AG04449 (cell line): Measurements from ENCODE around the gene RNPEP.

ENCODE experiments used
- CTCF ChIA-PET: fragments of 350-600 bp; formaldehyde crosslinking; extraction: SDS; loops from one replicate; lab custom pipeline; 2021; ENCODE audit warnings: antibody characterized with exemption; lab: Yijun Ruan, JAX
- POLR2A ChIA-PET: fragments of 400-600, 350-600 bp; formaldehyde crosslinking; extraction: SDS; loops from one replicate; lab custom pipeline; 2020; ENCODE audit warnings: antibody characterized with exemption, inconsistent platforms; lab: Yijun Ruan, JAX
- DNase-seq: peaks from one replicate; pipeline ENCODE4 v3.0.0-alpha.2; 2010; ENCODE audit warnings: low read depth, low spot score
- H3K4me3 ChIP-seq: 2 replicates; pipeline ENCODE4 v1.5.1; 2011; ENCODE audit warnings: low read depth, mild to moderate bottlenecking, control low read depth, low read length
- TF ChIP-seq, protein P1 (sequence below): IDR thresholded peaks from one replicate; pipeline ENCODE4 v1.5.1; 2011; ENCODE audit warnings: mild to moderate bottlenecking, moderate library complexity, low read length, control low read depth, inconsistent platforms; ENCODE audit not compliant: insufficient read depth; ENCODE audit errors: missing control alignments

The RNPEP gene

GRCh38 chr1:202014060-202014459 lies 31.6 kb downstream of the RNPEP start:
- CTCF ChIA-PET: interaction anchor here (1.0 to 24.4 kb wide), 6 partner anchors 11 to 141 kb away, joined by 3 to 956 read pairs (median 81); partner anchors contain the start of gene GPR37L1
- no peak overlapping the region for H3K4me3 ChIP-seq
- no peak for DNase-seq
- POLR2A ChIA-PET: no interaction called here
- TF ChIP-seq, protein P1, sequence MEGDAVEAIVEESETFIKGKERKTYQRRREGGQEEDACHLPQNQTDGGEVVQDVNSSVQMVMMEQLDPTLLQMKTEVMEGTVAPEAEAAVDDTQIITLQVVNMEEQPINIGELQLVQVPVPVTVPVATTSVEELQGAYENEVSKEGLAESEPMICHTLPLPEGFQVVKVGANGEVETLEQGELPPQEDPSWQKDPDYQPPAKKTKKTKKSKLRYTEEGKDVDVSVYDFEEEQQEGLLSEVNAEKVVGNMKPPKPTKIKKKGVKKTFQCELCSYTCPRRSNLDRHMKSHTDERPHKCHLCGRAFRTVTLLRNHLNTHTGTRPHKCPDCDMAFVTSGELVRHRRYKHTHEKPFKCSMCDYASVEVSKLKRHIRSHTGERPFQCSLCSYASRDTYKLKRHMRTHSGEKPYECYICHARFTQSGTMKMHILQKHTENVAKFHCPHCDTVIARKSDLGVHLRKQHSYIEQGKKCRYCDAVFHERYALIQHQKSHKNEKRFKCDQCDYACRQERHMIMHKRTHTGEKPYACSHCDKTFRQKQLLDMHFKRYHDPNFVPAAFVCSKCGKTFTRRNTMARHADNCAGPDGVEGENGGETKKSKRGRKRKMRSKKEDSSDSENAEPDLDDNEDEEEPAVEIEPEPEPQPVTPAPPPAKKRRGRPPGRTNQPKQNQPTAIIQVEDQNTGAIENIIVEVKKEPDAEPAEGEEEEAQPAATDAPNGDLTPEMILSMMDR: no peak

DNA sequence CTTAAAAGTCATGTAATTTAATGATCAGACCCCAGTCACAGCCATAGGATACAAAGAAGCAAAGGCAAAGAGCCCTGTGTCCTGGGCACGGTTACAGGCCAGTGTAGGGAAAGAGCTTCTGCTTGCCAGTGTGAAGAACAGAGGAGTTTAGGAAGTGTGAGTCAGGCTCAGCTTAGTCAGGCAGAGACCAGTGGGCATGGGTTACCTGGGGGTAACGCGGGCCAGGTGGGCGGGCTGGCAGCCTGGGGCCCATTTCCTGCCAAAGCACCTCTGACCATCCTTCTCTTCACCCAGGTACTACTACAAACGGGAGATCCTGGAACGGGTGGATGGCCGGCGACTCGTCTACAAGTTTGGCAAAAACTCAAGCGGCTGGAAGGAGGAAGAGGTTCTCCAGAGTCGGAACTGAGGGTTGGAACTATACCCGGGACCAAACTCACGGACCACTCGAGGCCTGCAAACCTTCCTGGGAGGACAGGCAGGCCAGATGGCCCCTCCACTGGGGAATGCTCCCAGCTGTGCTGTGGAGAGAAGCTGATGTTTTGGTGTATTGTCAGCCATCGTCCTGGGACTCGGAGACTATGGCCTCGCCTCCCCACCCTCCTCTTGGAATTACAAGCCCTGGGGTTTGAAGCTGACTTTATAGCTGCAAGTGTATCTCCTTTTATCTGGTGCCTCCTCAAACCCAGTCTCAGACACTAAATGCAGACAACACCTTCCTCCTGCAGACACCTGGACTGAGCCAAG lies 32.6 kb downstream of the RNPEP start:
- H3K4me3 ChIP-seq: no peak overlapping the region
- no peak for DNase-seq
- TF ChIP-seq, protein P1: no peak
- ChIA-PET POLR2A (interaction anchor here (0.9 kb wide), 1 partner anchor 20 kb away, joined by 3 read pairs; no protein-coding TSS in a partner anchor), CTCF (interaction anchor here (0.6 to 24.4 kb wide), 8 partner anchors 13 to 140 kb away, joined by 3 to 956 read pairs (median 4); partner anchors contain the start of gene GPR37L1)

DNA sequence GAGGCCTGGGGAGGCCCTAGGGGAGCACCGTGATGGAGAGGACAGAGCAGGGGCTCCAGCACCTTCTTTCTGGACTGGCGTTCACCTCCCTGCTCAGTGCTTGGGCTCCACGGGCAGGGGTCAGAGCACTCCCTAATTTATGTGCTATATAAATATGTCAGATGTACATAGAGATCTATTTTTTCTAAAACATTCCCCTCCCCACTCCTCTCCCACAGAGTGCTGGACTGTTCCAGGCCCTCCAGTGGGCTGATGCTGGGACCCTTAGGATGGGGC lies 33.2 kb downstream of the RNPEP start:
- POLR2A ChIA-PET: no interaction called here
- CTCF ChIA-PET: interaction anchor here (0.6 to 24.4 kb wide), 4 partner anchors 13 to 118 kb away, joined by 4 to 956 read pairs (median 168); partner anchors contain the start of gene GPR37L1
- no peak overlapping the region for H3K4me3 ChIP-seq
- TF ChIP-seq, protein P1: no peak
- no peak for DNase-seq

DNA sequence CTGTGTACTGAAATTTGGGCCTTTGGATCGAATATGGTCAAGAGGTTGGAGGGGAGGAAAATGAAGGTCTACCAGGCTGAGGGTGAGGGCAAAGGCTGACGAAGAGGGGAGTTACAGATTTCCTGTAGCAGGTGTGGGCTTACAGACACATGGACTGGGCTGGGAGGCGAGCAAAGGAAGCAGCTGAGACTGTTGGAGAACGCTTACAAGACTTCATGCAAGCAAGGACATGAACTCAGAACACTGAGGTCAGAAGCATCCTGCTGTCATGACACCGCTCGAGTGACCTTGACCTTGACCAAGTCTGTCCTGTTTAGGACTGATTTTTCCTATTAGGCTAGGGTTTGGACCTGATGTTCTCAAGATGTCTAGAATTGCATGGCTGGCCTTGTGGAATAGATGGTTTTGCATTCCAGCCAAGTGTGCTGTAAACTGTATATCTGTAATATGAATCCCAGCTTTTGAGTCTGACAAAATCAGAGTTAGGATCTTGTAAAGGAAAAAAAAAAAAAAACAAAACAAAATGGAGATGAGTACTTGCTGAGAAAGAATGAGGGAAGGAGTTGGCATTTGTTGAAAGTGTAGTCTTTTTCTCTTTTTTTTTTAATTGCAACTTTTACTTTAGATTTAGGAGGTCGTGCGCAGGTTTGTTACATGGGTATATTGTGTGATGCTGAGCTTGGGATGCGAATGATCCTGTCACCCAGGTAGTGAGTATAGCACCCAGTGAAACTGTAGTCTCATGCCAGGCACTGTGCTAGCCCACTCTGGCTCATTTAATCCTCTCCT lies 33.8 kb downstream of the RNPEP start:
- POLR2A ChIA-PET: no interaction called here
- no peak for DNase-seq
- no peak overlapping the region for H3K4me3 ChIP-seq
- TF ChIP-seq, protein P1: no peak
- CTCF ChIA-PET: interaction anchor here (12.2 to 24.4 kb wide), 3 partner anchors 14 to 118 kb away, joined by 157 to 956 read pairs (median 179); partner anchors contain the start of gene GPR37L1

- no peak for DNase-seq
- TF ChIP-seq, protein P1: no peak
- ChIA-PET CTCF (interaction anchor here (2.0 to 24.4 kb wide), 4 partner anchors 8 to 117 kb away, joined by 7 to 956 read pairs (median 168); partner anchors contain the start of gene GPR37L1), POLR2A (interaction anchor here (1.6 kb wide), 1 partner anchor 18 kb away, joined by 6 read pairs; no protein-coding TSS in a partner anchor)
- H3K4me3 ChIP-seq: no peak overlapping the region
These were observed 34.6 kb downstream of the RNPEP start for GRCh38 chr1:202016811-202017748.
